Activated T-cell treated with anti-CD3 and anti-CD28 coated beads for 48 hours (primary cell): ENCODE measurements around the gene DNTT.
A peak's percentile ranks its signal among the peaks of the same experiment; 100 is the strongest.

Source experiments
- DNase-seq: peaks from one replicate; pipeline ENCODE4 v3.0.0-alpha.2; 2020; ENCODE audit warnings: low read depth

Gene DNTT

DNA sequence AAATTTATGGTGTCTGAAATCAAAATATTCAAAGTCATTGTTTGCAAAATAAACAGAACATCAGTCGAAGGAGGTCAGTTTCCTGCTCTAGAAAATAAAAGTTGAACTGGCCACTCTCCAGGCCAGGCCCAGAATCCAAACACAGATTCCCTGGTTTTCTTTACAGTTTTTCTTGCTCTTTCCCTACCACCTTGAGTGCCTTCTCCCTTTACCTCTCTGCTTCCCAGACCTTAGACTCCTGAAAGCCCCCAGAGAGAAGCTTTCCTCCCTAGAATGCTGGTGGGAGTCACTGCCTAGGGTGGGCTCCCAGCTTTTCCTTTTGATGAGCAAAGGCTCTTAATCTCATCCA lies 6.1 kb downstream of the DNTT start:
- no peak for DNase-seq

DNA sequence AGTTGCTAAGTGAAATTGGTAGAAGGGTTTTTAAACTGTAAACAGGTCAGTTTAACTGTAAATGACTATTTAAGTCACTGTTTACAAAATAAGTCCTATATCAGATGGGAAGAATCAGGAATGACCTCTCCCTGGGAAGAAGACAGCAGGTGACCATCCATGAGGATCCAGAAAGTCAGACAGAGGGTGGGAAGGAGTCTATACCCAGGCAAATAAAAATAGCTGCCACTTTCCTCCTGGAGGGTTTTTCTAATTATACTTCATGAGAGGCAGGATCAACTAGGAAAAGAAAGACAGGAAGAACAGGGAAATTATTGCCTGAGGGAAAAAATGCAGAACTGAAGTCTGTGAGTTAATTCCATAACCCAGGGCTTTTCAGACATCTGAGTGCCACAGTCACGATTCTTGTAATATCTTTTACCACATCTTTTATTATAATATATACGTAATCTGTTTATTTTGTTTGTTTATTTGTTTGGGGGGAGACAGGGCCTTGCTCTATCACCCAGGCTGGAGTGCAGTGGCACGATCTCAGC lies 7.0 kb downstream of the DNTT start:
- no peak for DNase-seq

DNA sequence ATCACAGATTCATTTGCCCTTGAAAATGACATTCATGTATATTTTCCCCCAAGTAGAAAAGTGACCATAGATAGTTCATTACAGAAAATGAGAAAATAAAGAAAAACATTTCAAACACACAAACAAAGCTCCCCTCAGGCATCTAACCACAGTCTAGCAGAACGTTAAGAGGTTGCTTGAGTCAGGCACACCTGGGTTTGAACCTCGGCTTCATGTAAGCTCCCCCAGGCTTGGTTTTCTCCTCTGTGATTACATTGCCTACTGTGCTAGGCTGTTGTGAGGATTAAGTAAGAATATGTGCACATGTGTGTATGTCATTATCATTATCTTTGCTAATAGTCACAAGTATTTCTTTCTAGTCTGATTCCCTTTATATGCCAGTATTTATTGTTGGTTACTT lies 9.1 kb downstream of the DNTT start:
- no peak for DNase-seq

DNA sequence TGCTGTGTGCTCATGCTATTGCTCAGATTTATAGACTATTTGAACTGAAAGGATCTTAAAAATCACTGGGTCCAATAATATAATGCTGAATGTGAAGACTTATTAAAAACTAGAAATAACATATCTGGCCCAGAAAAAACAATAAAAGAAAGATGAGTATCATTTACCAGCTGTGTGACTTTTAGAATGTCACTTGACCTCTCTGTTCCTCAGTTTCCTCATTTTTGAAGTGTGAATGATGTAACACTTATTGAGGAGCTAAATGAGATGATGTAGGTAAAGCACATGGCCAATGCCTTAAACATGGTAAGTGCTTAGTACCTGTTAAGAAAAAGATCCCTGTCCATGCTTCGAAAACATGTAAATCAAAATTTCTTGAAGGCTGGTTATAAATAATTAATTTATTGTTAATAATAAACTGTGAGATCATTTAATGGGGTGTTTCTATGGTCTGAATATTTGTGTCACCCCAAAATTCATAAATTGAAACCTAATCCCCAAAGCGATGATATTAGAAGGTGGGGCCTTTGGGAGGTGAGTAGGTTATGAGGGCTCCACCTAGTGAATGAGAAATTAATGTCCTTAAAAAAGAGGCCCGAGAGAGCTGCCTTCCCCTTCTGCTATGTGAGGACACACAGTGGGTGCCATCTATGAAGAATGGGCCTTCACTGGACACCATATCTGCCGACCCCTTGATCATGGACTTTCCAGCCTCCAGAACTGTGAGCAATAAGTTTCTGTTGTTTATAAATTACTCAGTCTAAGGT lies 13.0 kb downstream of the DNTT start:
- no peak for DNase-seq

DNA sequence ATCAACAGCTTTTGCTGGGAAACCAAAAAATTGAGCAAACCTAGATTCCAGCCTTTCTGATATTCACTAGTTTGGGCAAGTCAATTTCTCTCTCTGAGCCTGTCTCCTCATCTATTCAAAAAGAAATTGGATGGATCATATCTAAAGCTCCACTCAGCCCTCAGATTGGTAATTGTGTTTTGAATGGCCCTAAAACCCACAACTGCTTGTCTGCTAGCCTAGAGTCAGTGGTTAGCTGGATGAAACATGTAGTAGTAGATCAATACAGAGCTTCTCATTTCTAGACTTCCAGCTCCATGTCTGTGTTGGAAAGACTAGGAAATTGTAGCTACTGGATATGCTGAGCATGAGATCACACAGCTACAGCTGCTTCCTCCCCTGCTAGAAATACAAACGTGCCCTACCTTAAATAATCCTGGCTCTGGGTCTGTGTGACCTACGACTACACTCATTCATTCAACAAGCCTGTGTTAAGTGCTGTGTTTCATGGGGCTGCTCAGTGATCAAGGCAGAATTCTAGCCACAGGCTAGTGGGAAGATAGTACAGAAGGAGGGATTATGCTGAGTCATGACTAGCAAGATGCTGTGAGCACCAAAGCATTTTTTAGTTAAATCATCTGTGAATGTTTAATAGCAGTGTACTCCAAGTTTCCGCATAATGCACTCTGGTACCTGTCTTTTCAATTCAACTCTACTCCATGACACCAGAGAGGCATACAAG lies 15.7 kb downstream of the DNTT start:
- DNase-seq, result no peak

DNA sequence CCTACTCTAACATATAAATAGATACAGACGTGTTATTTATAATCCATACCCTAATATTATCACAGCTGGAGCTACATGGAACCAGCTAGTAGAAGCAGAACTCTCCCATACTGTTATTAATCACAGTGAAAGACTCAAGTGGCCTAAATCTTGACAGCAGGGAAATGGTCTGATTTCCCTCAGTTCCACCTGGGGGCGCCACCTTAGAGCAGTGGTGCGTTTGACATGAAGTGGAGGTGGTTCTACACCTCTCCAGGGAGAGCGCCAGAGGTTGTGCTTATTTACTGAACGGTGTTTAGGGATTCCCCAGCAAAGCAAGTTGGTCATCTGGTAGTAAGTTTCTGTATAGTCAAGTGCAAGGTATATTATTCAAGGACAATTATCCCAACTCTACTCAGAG lies 17.6 kb downstream of the DNTT start:
- no peak for DNase-seq

DNA sequence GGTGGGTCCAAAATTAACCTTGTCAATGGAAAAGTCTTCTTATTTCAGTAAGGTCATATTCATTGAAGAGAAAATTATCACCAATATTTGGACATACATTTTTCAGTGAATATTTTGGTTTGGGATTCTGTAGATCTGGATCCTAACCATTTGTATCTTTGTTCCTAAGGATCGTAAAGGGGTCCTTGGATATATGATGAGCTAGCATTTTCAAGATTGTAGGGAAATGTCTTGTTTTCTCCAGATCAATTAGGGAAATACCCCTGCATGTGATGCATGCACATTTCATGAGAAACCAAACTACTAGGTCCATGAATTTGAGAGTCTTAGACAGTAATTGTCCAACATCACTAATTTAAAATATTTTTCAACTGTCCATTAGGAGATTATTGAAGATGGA lies 18.0 kb downstream of the DNTT start:
- DNase-seq, result no peak

DNA sequence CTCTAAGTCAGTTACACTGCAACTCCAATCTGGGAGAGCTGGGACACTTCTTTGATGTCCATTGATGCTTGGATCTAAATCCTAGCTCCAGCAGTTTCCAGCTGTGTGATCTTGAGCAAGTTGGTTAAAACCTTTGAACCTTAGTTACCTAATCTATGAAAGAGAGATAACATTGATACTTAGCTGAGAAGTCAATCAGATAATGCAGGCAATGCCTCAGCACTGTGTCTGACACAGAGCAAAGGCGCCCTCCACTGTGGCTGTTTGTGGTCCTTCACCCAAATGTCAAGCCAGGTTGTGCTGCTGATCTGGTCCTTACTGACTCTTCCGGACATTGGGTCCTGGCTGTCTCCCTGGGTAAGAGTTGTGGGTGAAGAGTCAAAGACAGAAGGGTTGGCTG lies 20.2 kb downstream of the DNTT start:
- no peak for DNase-seq

DNA sequence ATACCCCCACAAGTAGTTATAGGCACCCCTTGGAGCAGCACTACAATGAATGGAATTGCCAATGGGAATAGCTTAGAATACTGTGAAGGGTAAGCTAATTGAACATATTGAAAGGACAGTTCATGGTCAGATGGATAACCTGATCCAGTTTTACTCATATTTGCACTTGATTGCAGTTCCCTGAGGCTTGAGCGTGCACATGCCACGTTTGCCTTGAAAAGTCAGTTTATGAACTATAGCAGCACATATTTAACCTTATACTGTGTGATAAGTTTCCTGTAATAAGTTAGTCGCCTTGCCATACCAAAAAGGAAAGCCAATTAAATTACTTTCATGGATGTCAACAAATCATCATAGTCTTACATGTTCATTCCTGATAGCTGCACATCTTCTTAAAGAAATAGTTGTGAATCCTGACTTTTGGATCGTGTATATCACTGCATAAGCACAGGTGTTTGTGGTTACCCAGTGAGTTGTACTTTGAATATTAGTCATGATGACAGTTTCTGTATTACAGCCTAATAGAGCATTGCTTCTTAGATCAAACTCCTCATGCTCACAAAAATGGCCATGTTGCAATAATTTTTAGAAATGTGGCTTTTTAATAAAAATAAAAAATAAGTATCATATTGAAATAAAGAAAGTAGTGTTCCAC lies 21.6 kb downstream of the DNTT start:
- no peak for DNase-seq

DNA sequence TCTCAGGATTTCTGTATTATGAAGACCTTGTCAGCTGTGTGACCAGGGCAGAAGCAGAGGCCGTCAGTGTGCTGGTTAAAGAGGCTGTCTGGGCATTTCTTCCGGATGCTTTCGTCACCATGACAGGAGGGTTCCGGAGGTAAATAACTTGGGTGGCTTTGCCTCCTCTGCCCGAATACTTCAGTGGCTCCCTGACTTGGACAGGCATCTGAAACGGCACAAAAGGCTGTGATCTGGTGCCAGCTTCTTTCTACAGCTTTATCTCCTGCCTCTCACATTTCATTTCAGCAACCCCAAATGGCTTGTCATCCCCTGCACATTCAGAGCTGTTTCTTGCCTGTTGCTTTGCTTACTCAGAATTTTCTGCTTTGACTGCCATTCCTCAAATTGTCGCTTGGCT lies 23.2 kb downstream of the DNTT start:
- DNase-seq, result no peak

DNA sequence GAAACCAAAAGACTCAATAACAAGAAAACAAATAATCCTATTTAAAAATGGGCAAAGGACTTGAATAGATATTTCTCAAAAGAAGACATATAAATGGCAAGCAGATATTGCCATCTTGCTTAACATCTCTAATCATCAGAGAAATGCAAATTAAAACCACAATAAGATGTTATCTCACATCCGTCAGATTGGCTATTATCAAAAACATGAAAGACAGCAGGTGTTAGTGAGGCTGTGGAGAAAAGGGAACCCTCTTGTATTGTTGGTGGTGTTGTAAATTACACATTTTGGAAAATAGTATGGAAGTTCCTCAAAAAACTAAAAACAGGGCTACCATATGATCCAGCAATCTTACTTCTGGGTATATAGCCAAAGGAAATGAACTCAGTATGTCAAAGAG lies 28.9 kb downstream of the DNTT start:
- no peak for DNase-seq

DNA sequence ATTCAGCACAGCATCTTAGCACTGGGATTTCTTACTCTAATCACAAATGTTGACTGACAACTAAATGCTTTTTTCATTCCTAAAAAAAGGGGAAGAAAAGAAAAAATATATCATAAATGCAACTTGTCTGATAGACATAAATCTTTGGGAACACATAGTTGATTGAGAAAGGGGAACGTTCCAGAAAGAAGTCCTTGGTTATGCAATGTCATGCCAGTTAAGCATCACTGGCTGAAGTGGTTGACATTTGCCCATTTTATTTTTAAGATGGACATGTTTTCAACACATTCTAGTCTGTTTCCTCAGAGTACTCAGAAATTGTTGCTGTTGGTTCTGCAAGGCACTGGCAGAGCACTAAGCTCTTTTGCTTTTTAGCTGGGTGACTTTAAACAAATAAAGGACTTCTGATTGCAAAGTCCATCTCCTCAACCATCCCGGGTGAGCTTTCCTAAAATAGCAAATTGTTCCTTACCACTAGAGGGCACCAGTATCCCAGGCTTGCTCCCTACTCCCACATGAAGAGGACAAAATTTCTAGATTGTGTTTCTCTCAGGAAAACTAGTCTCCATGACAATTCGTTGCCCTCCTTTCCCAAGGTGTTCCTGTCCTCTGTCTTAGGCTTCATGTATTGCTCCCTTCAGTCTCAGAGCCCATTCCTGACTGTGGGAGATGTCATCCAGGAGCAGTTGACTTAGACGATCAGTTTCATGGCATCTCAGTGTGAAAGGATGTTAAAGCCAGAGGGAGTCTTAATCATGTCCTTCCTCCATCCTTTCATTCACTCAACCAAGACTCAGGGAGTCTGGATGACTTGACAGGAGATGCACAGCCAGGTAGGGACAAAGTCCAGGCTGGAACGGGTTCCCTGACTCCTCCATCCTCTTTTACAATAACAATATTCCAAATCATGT lies 30.6 kb downstream of the DNTT start:
- no peak for DNase-seq

DNA sequence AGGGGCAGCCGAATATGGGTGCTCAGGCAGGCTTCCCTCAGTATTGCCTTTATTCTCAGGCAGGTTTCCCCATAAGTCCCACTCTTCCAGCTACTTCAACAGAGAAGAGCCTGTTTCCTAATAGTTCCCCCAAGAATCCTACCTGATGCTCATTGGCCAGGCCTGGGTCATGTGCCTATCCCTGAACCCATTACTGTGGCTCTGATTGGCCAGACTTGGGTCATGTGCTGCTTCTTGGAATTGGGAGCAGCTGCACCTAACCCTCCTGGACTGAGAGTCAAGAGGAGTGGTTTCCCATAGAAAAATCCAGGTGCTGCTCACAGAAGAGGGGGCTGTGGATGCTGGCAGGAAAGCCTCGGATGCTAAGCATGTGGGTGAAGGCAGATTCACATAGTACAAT lies 32.9 kb downstream of the DNTT start:
- no peak for DNase-seq

DNA sequence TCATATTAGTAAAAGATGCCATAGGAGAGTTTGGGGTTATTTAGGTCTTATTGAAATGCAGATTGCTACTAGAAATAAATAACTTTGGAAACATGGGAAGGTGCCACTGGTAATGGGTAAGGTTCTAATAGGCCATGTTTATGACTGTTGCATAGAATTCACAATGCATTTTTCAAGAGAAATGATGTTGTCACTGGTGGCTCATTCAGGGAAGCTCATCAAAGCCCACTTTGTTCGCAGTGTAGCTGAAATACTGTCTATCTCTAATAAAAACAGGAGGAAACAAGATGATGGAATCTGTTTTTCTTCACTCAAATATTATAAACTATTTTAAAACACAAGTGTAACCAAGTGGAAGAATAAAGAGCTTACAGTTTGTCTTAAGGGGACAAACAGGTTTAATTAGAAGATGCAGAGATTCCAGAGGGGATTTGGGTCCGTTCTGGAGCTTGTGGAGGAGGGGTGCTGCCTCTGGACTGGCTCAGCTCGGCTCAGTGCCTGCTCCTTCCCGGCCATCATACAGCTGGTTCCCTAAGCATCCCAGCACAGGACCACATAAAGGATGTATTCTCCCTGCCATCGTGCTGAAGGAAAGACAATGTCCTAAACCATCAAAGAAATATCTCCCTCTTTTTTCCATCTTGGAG lies 34.2 kb downstream of the DNTT start:
- DNase-seq, result no peak

DNA sequence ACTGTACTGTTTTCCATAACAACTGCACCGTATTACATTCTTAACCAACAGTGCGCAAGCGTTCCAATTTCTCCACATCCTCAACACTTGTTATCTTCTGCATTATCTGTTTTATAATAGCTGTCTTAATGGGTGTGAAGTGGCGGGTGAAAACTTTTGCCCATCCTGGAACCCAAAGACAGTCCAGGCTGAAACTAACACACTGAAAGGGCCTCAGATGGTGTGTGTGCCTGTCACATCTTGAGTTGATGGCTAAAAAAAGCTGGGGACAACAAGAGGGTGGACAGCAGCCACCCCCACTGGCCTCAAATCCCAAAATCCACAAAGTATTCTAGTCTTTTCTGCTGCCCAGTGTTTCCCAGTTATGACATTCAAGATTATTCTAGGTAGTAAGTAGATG lies 35.1 kb downstream of the DNTT start:
- no peak for DNase-seq

DNA sequence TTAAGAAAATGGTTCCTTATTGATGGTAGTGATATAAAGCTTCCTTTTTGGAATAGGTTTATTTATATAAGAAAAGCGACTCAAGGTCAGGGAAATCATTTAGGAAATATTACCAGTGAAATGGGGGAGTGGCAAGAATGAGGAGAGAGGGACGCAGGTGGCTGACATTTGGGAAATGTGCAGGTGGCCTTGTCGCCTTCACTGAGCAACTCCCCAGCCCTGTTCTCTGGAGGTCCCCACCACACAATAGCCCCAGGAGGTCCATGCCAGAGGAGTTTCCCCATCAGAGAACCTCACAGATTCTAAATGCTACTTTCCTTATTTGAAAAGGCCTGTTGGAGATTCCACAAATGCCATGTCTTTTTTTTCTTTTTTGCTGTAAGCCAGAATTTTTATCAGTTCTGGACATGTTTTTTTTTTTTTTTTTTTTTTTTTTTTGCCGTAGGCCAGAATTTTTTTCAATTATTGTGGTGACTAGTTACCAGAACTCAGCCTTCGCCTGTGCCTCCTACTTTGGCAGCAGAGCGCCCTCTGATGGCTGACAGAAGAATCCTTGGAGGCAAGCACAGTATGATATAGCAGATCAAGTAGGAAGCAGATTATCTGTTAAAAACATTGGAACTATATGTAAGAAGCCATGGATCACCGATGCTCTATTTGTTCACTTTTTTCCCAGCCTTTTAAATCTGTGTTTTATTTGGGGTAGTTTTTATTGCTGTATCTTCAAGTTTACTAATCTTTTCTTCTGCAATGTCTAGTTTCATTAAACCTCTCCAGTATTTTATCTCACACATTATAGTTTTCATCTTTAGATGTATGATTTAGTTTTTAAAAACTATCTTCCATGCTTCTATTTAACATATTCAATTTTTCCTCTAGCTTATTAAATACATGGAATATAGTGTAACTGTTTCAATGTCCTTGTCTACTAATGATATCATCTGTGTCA lies 36.0 kb downstream of the DNTT start:
- DNase-seq, result peak; percentile 41

DNA sequence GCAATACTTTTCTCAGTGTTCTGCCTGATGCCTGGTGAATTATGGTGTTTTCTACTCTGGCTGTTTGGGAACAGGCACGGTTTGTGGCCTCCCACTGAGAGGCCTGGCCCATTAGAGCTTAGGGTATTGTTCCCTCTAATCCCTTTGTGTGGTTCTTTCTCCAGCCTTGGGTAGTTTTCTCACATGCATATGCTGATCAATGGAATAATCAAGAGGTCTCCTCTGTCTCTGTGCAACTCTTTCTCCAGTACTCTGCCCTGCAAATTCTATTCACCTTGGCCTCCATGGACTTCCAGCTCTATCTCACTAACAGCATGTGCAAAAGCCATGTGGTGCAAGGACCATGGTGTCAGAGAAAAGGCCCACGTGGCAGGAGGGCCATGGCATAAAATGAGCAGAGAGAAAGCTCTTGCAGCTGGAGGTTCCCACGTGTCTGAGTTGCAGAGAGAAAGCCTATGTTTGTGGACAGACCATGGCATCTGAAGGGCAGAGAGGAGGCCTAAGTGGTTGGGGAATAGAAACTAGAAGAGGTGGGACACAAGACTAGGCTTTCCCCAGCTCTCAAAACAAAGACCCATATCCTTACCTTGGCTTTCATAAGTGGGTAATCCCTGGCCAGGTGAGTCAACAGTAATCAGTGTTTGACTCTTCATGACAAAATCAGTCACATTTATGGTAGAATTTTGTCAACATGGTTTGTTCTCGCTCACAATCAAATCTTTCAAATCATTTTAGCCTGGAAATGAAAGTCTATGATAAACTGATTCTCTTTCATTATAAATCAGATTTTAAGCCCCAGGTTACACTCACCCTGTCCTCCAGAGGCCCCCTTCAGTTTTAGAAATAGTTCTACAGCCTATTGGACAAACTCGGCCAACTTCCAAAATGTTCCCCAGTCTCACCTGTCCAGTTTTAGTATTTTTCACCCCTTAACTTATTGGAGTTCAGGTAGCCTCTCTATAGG lies 37.3 kb downstream of the DNTT start:
- DNase-seq, result peak; percentile 8

DNA sequence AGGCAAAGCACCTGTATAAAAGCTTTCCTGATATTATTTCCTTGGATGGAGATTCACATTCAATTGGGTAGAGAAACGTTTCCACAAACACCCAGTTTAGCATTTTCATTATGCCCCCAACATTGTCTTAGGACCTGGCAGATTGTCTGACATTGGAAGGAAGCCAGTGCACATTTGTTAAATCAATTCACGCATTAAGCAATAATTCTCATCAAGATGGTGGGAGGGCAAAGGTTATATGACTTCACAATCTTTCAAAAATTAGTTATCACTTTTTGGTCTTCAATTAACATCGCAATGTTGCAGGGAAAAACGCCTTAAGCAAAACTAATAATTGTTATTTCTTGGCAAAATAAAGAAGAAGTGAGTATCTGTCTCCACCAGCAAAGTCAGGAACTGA lies 38.2 kb downstream of the DNTT start:
- DNase-seq, result no peak

DNA sequence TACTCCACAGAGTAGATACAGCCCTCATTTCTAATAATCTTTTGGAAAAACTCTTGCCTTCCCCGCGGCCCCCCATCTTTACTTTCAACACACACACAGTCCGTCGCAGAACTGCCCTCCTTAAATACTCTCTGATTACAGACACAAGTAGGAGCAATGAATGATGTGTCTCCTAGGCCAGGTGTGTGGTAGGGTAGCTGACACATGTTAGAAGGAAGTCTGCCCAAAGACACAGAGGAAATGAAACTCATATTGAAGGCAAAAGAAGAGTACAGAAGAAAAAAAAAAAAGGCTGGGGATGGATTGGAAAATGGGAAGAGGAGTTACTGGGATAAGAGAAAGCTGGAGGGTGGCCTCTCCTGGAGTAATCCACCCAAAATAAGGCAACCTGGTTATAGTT lies 39.9 kb downstream of the DNTT start:
- DNase-seq, result no peak
